Fibroblast of lung (primary cell): Measurements from ENCODE around the gene NF1. TPM values are rescaled to one million over a fixed set of nuclear protein-coding genes. Genes with fewer than 3 reads are reported as not detected.

ENCODE experiments used
- DNase-seq, 2 donors: peaks; one replicate each; pipeline versions ENCODE4 v3.0.0 to v3.0.0-alpha.2; 2010; ENCODE audit warnings: low read depth in 2 of 2
- H2AFZ ChIP-seq: 2 replicates; pipeline ENCODE4 v1.5.1; 2012; ENCODE audit warnings: low read length, control low read depth, inconsistent platforms
- H3K27ac ChIP-seq: 2 replicates; pipeline ENCODE4 v1.5.1; 2011; ENCODE audit warnings: low read length, control low read depth; ENCODE audit not compliant: insufficient read depth
- H3K27me3 ChIP-seq: 2 replicates; pipeline ENCODE4 v1.5.1; 2011; ENCODE audit warnings: mild to moderate bottlenecking, low read length; ENCODE audit not compliant: control insufficient read depth, insufficient read depth
- H3K36me3 ChIP-seq: 2 replicates; pipeline ENCODE4 v1.5.1; 2011; ENCODE audit warnings: low read length; ENCODE audit not compliant: control insufficient read depth, insufficient read depth
- H3K4me1 ChIP-seq: 2 replicates; pipeline ENCODE4 v1.5.1; 2011; ENCODE audit warnings: low read length; ENCODE audit not compliant: control insufficient read depth, insufficient read depth; ENCODE audit errors: extremely low read depth
- H3K4me2 ChIP-seq: 2 replicates; pipeline ENCODE4 v1.5.1; 2011; ENCODE audit warnings: low read length, control low read depth; ENCODE audit not compliant: insufficient read depth; ENCODE audit errors: extremely low read depth
- H3K4me3 ChIP-seq, 4 experiments: fragments of 200-600 bp in 1 of 4; sonication (generic) in 1 of 4; replicated peaks in 1 of 4; 2 replicates each; pipeline ENCODE4 v1.5.1; 2011 to 2016; ENCODE audit warnings: low read length in 4 of 4, low read depth in 3 of 4, mild to moderate bottlenecking in 3 of 4, control low read depth in 2 of 4, inconsistent platforms in 1 of 4, mixed read lengths in 1 of 4; ENCODE audit not compliant: insufficient read depth in 1 of 4; ENCODE audit errors: control extremely low read depth in 1 of 4
- H3K79me2 ChIP-seq: 2 replicates; pipeline ENCODE4 v1.5.1; 2012; ENCODE audit warnings: mild to moderate bottlenecking, low read length, inconsistent platforms; ENCODE audit not compliant: control insufficient read depth, insufficient read depth
- H3K9ac ChIP-seq: 2 replicates; pipeline ENCODE4 v1.5.1; 2011; ENCODE audit warnings: mild to moderate bottlenecking, low read length, control low read depth; ENCODE audit not compliant: insufficient read depth
- H3K9me3 ChIP-seq: 2 replicates; pipeline ENCODE4 v1.5.1; 2012; ENCODE audit warnings: low read depth, low read length; ENCODE audit not compliant: control insufficient read depth, insufficient read depth
- H4K20me1 ChIP-seq: 2 replicates; pipeline ENCODE4 v1.5.1; 2011; ENCODE audit warnings: low read length; ENCODE audit not compliant: control insufficient read depth, insufficient read depth; ENCODE audit errors: extremely low read depth
- EZH2 ChIP-seq: IDR thresholded peaks from 2 replicates; pipeline ENCODE4 v1.5.1; 2012; ENCODE audit warnings: low read length, control low read depth, mild to moderate bottlenecking; ENCODE audit errors: missing control alignments
- polyA plus RNA-seq, 2 donors: library from polyadenylated mRNA; depleted of rRNA in 1 of 2; stranded (reverse) in 1 of 2; unstranded in 1 of 2; fragments of >200 nt; gene quantifications; 2 replicates each; pipeline ENCODE4 v1.2.1, GENCODE V29; 2011 to 2012; ENCODE audit warnings: missing spikeins in 1 of 2
- total RNA-seq: library from RNA; depleted of rRNA; stranded (reverse); fragments of >200 nt; gene quantifications from 2 replicates; pipeline ENCODE4 v1.2.1, GENCODE V29; 2014
- TF ChIP-seq, protein P1 (sequence below), 2 donors: IDR thresholded peaks in 1 of 2; conservative IDR thresholded peaks in 1 of 2; 1 replicate in 1 of 2; 2 replicates in 1 of 2; pipeline ENCODE4 v1.5.1; 2011 to 2012; ENCODE audit warnings: low read length in 2 of 2, control low read depth in 1 of 2, inconsistent platforms in 1 of 2, low read depth in 1 of 2, mild to moderate bottlenecking in 1 of 2

NF1 gene
- total and polyA plus RNA-seq, 2 donors (not counting 1 experiment from before 2014, with no cell fraction given), result 52.8 to 78.8 TPM

DNA sequence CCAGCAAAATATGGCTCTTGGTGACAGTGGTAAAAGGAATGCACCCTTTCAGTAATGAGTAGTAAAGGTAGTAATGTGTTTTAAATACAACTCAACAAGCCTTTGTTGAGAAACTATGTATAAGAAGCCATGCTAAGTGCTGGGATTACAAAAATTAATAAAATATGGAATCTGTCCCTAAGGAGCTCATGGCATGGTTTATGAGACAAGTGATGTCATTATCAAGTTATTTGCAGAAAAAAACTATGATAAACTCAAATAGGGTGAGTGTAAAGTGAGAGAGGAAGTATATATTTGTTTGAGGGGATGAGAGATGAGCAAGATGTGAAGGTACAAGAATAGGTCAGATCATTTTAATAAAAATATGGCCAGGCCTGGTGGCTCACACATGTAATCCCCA, 76.9 kb downstream of the NF1 start:
- H3K36me3 ChIP-seq, result no peaks in the 10 kb centered on the region
- no peaks in the 10 kb centered on the region for H3K9me3 ChIP-seq
- no peak overlapping the region for H3K27ac ChIP-seq
- H3K27me3 ChIP-seq, result no peaks in the 10 kb centered on the region
- no peak for TF ChIP-seq EZH2
- TF ChIP-seq, protein P1, sequence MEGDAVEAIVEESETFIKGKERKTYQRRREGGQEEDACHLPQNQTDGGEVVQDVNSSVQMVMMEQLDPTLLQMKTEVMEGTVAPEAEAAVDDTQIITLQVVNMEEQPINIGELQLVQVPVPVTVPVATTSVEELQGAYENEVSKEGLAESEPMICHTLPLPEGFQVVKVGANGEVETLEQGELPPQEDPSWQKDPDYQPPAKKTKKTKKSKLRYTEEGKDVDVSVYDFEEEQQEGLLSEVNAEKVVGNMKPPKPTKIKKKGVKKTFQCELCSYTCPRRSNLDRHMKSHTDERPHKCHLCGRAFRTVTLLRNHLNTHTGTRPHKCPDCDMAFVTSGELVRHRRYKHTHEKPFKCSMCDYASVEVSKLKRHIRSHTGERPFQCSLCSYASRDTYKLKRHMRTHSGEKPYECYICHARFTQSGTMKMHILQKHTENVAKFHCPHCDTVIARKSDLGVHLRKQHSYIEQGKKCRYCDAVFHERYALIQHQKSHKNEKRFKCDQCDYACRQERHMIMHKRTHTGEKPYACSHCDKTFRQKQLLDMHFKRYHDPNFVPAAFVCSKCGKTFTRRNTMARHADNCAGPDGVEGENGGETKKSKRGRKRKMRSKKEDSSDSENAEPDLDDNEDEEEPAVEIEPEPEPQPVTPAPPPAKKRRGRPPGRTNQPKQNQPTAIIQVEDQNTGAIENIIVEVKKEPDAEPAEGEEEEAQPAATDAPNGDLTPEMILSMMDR (conservative IDR thresholded peaks at IDR 0.05 in 1 of 2, IDR thresholded peaks at IDR 0.05 in 1 of 2; ENCODE audit: low read depth in 1 of 2, low read length in 2 of 2), result no peak
- DNase-seq, result peak in 1 of 2 donors; percentile 10
- no peak overlapping the region for H3K9ac ChIP-seq
- no peaks in the 10 kb centered on the region for H3K79me2 ChIP-seq
- H3K4me1 ChIP-seq, result no peaks in the 10 kb centered on the region
- H2AFZ ChIP-seq, result no peak overlapping the region
- no peaks in the 10 kb centered on the region for H4K20me1 ChIP-seq
- H3K4me2 ChIP-seq, result no peak overlapping the region
- no peak overlapping the region for H3K4me3 ChIP-seq

DNA sequence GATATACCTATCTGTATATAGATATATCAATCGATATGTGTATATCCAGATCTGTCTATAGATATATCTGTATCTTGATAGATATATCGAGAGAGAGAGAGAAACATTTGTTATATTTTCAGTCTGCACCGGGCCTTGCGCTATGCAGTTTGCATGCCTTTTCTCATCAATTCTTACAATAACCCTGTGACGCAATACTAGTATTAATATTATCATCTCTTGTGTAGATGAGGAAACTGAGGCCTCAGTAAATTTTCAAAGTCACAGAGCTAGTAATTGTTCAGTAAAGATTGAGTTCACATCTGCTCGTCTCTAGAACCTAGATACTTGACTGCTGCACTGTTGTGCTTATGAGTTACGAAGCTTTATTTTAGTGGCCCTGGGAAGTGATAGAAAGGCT, 77.6 kb downstream of the NF1 start:
- Histone ChIP-seq H3K36me3 (no peaks in the 10 kb centered on the region), H3K9me3 (no peaks in the 10 kb centered on the region), H3K79me2 (no peaks in the 10 kb centered on the region), H3K4me1 (no peaks in the 10 kb centered on the region), H3K9ac (no peak overlapping the region), H3K4me2 (no peak overlapping the region), H3K27me3 (no peaks in the 10 kb centered on the region), H4K20me1 (no peaks in the 10 kb centered on the region), H2AFZ (no peak overlapping the region), H3K27ac (no peak overlapping the region), H3K4me3 (no peak overlapping the region)
- TF ChIP-seq EZH2, result no peak
- TF ChIP-seq, protein P1 (conservative IDR thresholded peaks at IDR 0.05 in 1 of 2, IDR thresholded peaks at IDR 0.05 in 1 of 2; ENCODE audit: low read depth in 1 of 2, low read length in 2 of 2), result no peak
- DNase-seq, result no peak

DNA sequence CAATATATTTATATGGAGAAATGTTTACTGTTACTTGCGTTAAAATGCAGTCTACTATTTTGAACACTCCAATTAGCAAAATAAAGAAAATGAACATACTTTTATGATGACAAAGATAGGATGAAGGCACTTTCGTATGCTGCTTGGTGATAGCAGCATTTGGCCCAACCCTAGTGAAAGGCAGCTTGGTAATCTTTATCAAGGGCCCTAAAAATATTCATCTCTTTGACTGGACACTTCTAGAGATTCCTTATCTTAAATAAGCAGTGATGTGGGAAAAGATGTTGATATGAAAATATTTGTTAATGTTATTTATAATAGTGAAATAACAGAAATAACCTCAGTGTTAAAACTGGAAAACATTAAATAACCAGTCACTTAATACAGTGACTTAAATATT, 79.4 kb downstream of the NF1 start:
- Histone ChIP-seq H3K4me1 (no peaks in the 10 kb centered on the region), H2AFZ (no peak overlapping the region), H3K9me3 (no peaks in the 10 kb centered on the region), H3K4me2 (no peak overlapping the region), H3K36me3 (no peaks in the 10 kb centered on the region), H4K20me1 (no peaks in the 10 kb centered on the region), H3K27ac (no peak overlapping the region), H3K27me3 (no peaks in the 10 kb centered on the region), H3K79me2 (no peaks in the 10 kb centered on the region), H3K4me3 (no peak overlapping the region), H3K9ac (no peak overlapping the region)
- TF ChIP-seq EZH2, result no peak
- TF ChIP-seq, protein P1 (conservative IDR thresholded peaks at IDR 0.05 in 1 of 2, IDR thresholded peaks at IDR 0.05 in 1 of 2; ENCODE audit: low read depth in 1 of 2, low read length in 2 of 2), result no peak
- no peak for DNase-seq
